B cell (primary cell): ENCODE measurements around the gene NHERF2.

Experiments
- CTCF ChIP-seq: fragments of 200-600 bp; IDR thresholded peaks from one replicate; pipeline ENCODE4 v1.8.0; 2022; ENCODE audit warnings: antibody characterized with exemption, mild to moderate bottlenecking
- EZH2 ChIP-seq: IDR thresholded peaks from 2 replicates; pipeline ENCODE4 v1.6.1; 2012; ENCODE audit warnings: borderline replicate concordance, low read depth, mild to moderate bottlenecking, moderate library complexity, low read length; ENCODE audit not compliant: insufficient read depth, poor library complexity, severe bottlenecking

GRCh38 chr16:2075631-2076030 lies 48.9 kb downstream of the NHERF2 start:
- TF ChIP-seq CTCF = no peak
- TF ChIP-seq EZH2 = no peak
